Stimulated activated naive CD4-positive, alpha-beta T cell treated with Interleukin-2 at 50 U/mL for 16 hours (primary cell): ENCODE measurements around the gene GARS1.
"Not testable (repeated sequence)": the region's sequence is repeated elsewhere in the genome, so short reads cannot be mapped to it uniquely, and the experiment has no call there.

Experiments used
- DNase-seq: peaks from one replicate; lab custom pipeline; 2025; lab: John Stamatoyannopoulos, UW

The GARS1 gene

GRCh38 chr7:30594540-30595435 is at the start of gene GARS1:
Gene GARS1, plus strand, starts transcription at chr7:30594878. Its CDS starts 44 bp downstream, at chr7:30594922.
- DNase-seq, result peak; percentile 82

GRCh38 chr7:30545791-30546555 is 48.7 kb upstream of the GARS1 start:
- no peak for DNase-seq

GRCh38 chr7:30546596-30546995 is 48.1 kb upstream of the GARS1 start:
- DNase-seq, result no peak

- no peak for DNase-seq
These were observed 45.8 kb upstream of the GARS1 start for GRCh38 chr7:30548845-30549244.

- no peak for DNase-seq
These were observed 44.7 kb upstream of the GARS1 start for GRCh38 chr7:30549931-30550493.

- no peak for DNase-seq
These were observed 42.3 kb upstream of the GARS1 start for GRCh38 chr7:30552330-30552729.

- DNase-seq, result no peak
These were observed 41.5 kb upstream of the GARS1 start for GRCh38 chr7:30553141-30553540.

- DNase-seq, result no peak
These were observed 41.1 kb upstream of the GARS1 start for GRCh38 chr7:30553546-30553945.

- no peak for DNase-seq
These were observed 39.2 kb upstream of the GARS1 start for GRCh38 chr7:30555525-30555924.

- no peak for DNase-seq
These were observed 37.8 kb upstream of the GARS1 start for GRCh38 chr7:30556840-30557239.

- no peak for DNase-seq
These were observed 37.4 kb upstream of the GARS1 start for GRCh38 chr7:30557245-30557644.

- no peak for DNase-seq
These were observed 35.1 kb upstream of the GARS1 start for GRCh38 chr7:30559611-30560010.

- DNase-seq, result no peak
These were observed 33.3 kb upstream of the GARS1 start for GRCh38 chr7:30561389-30561788.

- no peak for DNase-seq
These were observed 32.2 kb upstream of the GARS1 start for GRCh38 chr7:30562498-30562897.

- DNase-seq, result no peak
These were observed 31.8 kb upstream of the GARS1 start for GRCh38 chr7:30562909-30563308.

GRCh38 chr7:30563326-30563942 is 31.2 kb upstream of the GARS1 start:
- no peak for DNase-seq

GRCh38 chr7:30564243-30564892 is 30.3 kb upstream of the GARS1 start:
- peak; percentile 68 for DNase-seq

- no peak for DNase-seq
These were observed 28.1 kb upstream of the GARS1 start for GRCh38 chr7:30566596-30566995.

GRCh38 chr7:30567081-30567480 is 27.6 kb upstream of the GARS1 start:
- DNase-seq, result no peak

- not testable (repeated sequence) for DNase-seq
These were observed 24.4 kb upstream of the GARS1 start for GRCh38 chr7:30570238-30570637.

GRCh38 chr7:30572212-30572841 is 22.4 kb upstream of the GARS1 start:
- no peak for DNase-seq
